ENCODE results near the gene ARL6IP4. TPM values are rescaled to one million over a fixed set of nuclear protein-coding genes. Genes with fewer than 3 reads are reported as not detected.

The ARL6IP4 gene
- total and polyA plus RNA-seq, 7 experiments from 2014 or later = 137 to 295 (median 186) TPM

GRCh38 chr12:122969676-122970075 lies 10.8 kb upstream of the ARL6IP4 start:
- no peak for ATAC-seq
- intact Hi-C loops (cut with micrococcal nuclease) = loop anchor here (5.0 to 10.0 kb wide), 5 partner anchors 745 to 1598 kb away; partner anchors contain the start of genes CCDC92 (in 1 of the 2), DIABLO (in 1 of the 2), KDM2B (in 1 of the 2) and NCOR2 (in 1 of the 2)
- H3K9me3 ChIP-seq (ENCODE audit: control insufficient read depth in 2 of 3, low read length in 3 of 3) = no peaks in the 10 kb centered on the region
- H3K27me3 Mint-ChIP-seq = peaks cover 0 to 3% (median 0%) of the 10 kb centered on the region in 5 donors
- peaks cover 0 to under 1% (median 0%) of the 10 kb centered on the region in 3 experiments for H3K36me3 ChIP-seq (ENCODE audit: control insufficient read depth in 2 of 3, insufficient read depth in 3 of 3, low read length in 3 of 3)
- H3K9me3 Mint-ChIP-seq = peaks cover 0 to 2% (median 0%) of the 10 kb centered on the region in 11 donors
- no peak overlapping the region for H3K27ac ChIP-seq (ENCODE audit: low read depth, low read length)
- CTCF ChIA-PET = interaction anchor here (1.2 kb wide), 1 partner anchor 17 kb away, joined by 3 read pairs; no protein-coding TSS in a partner anchor
- no peak overlapping the region for H3K4me3 ChIP-seq (ENCODE audit: low read length)
- POLR2A ChIA-PET = no interaction called here
- H3K27me3 ChIP-seq (ENCODE audit: control insufficient read depth in 2 of 2, insufficient read depth in 2 of 2, low read length in 2 of 2) = no peaks in the 10 kb centered on the region
- H3K4me3 Mint-ChIP-seq = no peak overlapping the region
- no peak for DNase-seq
- no peak overlapping the region for H3K27ac Mint-ChIP-seq
- H3K36me3 Mint-ChIP-seq = no peaks in the 10 kb centered on the region
- peaks cover 10 to 21% of the 10 kb centered on the region in 2 donors for H3K4me1 ChIP-seq (ENCODE audit: control insufficient read depth in 2 of 2, insufficient read depth in 2 of 2, low read length in 2 of 2)
- H3K4me1 Mint-ChIP-seq = peaks cover 5 to 25% (median 18%) of the 10 kb centered on the region in 7 donors

DNA sequence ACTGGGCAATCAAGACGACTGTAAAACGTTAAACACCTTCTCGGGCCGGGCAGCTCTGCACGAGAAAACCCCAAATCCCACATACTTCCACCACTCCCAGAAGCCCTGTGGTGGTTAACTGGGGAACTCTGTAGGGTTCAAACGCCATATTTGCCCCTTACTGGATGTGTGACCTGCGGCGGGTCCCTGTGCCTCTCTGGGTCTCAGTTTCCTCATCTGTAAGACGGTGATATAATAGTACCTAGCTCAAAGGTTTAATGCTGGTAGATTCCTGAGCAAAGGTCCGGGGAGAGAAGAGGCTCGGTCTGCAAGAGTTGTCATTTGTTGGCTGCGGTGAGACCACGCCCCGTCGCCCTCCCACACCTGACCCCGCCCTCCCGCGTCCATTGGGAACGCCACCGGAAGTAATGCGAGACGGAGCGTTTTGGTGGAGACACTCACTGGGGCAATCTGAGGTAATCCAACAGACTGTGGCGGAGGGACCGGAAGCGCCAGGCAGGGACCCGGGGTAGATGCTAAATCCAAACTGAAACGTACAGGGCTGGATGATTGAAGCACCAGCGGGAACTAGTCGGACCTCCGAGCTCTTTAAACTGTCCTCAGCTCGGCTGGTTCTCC lies 6.1 kb upstream of the ARL6IP4 start:
- Histone ChIP-seq H3K4me3 (ENCODE audit: low read length) (peak overlapping the region; percentile 100), H3K36me3 (ENCODE audit: control insufficient read depth in 2 of 3, insufficient read depth in 3 of 3, low read length in 3 of 3) (peaks cover 0 to 14% (median 0%) of the 10 kb centered on the region in 3 experiments)
- H3K9me3 Mint-ChIP-seq = no peaks in the 10 kb centered on the region

DNA sequence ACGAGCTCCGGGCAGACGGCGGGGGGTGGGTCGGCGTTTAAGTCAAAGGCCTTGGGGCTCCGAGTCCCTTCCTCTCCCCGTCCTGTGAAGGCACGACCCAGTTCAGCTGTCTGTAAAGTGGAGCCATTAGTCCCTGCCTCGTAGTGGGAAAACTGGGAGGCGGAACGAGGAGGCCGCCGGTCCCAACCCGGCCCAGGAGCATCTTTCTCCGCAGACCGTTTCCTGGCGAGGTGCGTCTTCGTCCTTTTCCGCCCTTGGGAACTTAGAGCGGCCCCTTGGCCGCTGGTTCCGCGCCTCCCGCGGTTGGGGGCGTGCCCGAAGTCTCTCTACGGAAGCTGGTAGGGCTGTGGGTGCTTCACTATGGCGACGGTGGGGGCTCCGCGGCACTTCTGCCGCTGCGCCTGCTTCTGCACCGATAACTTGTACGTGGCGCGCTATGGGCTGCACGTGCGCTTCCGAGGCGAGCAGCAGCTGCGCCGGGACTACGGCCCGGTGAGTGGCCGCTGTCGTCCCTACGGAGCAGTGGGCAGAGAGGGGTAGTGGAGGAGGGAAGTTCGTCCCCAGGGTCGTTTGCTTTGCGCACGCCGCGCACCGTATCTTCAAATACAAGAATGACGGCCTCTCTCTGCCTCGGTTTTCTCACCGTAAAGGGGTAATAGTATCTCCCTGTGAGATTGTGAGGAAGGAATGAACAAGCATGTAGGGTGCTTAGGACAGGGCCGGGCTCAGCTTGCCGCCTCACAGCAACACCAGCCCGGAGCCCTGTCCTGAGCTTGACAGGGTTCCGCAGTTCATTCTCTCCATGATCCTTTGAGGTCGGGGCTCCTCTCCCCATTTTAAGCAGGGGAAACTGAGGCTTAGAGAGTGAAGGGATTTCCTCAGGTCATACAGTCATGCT lies 5.3 kb upstream of the ARL6IP4 start, which contains the start of gene OGFOD2:
OGFOD2 (plus strand) TSS at position 353 of the 898 bp plus-strand sequence; CDS start at position 361, 8 bp downstream.
- intact Hi-C loops (cut with micrococcal nuclease) = loop anchor here (1.0 to 10.0 kb wide), 22 partner anchors 9 to 1390 kb away; partner anchors contain the start of genes ABCB9 (in 2 of the 2), DDX55 (in 2 of the 2), DIABLO (in 2 of the 2) and MPHOSPH9 (in 2 of the 2)
- Histone ChIP-seq H3K4me3 (ENCODE audit: low read length) (peak within 1 kb of the TSS; percentile 100), H3K27me3 (ENCODE audit: control insufficient read depth in 2 of 2, insufficient read depth in 2 of 2, low read length in 2 of 2) (no peaks in the 10 kb centered on the region), H3K4me1 (ENCODE audit: control insufficient read depth in 2 of 2, insufficient read depth in 2 of 2, low read length in 2 of 2) (peaks cover 23 to 28% of the 10 kb centered on the region in 2 donors), H3K9me3 (ENCODE audit: control insufficient read depth in 2 of 3, low read length in 3 of 3) (no peaks in the 10 kb centered on the region), H3K36me3 (ENCODE audit: control insufficient read depth in 2 of 3, insufficient read depth in 3 of 3, low read length in 3 of 3) (peaks cover 0 to 16% (median 0%) of the 10 kb centered on the region in 3 experiments), H3K27ac (ENCODE audit: low read depth, low read length) (peak within 1 kb of the TSS; percentile 98)
- peaks cover 0 to 2% (median 0%) of the 10 kb centered on the region in 5 donors for H3K36me3 Mint-ChIP-seq
- H3K9me3 Mint-ChIP-seq = no peaks in the 10 kb centered on the region
- ChIA-PET CTCF (interaction anchor here (1.4 kb wide), 1 partner anchor 80 kb away, joined by 4 read pairs; no protein-coding TSS in a partner anchor), POLR2A (interaction anchor here (0.5 to 3.5 kb wide), 22 partner anchors 9 to 657 kb away, joined by 3 to 34 read pairs (median 5); partner anchors contain the start of genes ABCB9, CCDC62, HIP1R and MPHOSPH9)
- peak within 1 kb of the TSS; percentile 99 to 100 (median 99) for H3K27ac Mint-ChIP-seq
- peaks cover 0 to 3% (median 0%) of the 10 kb centered on the region in 5 donors for H3K27me3 Mint-ChIP-seq
- DNase-seq (peak; percentile 80 to 93 (median 92)), ATAC-seq (peak; percentile 92)
- H3K4me1 Mint-ChIP-seq = peaks cover 19 to 46% (median 31%) of the 10 kb centered on the region in 7 donors
- peak within 1 kb of the TSS; percentile 92 to 99 (median 97) for H3K4me3 Mint-ChIP-seq

More for the DNA sequence above, 6.1 kb upstream of the ARL6IP4 start:
- POLR2A ChIA-PET = interaction anchor here (0.5 to 3.5 kb wide), 21 partner anchors 8 to 658 kb away, joined by 3 to 34 read pairs (median 5); partner anchors contain the start of genes ABCB9, CCDC62, HIP1R and MPHOSPH9
- no peaks in the 10 kb centered on the region for H3K36me3 Mint-ChIP-seq
- peaks cover 17 to 39% (median 30%) of the 10 kb centered on the region in 7 donors for H3K4me1 Mint-ChIP-seq
- peak; percentile 92 to 98 (median 98) for DNase-seq
- peaks cover 18 to 23% of the 10 kb centered on the region in 2 donors for H3K4me1 ChIP-seq (ENCODE audit: control insufficient read depth in 2 of 2, insufficient read depth in 2 of 2, low read length in 2 of 2)
- intact Hi-C loops (cut with micrococcal nuclease) = loop anchor here (1.0 to 10.0 kb wide), 20 partner anchors 8 to 1390 kb away; partner anchors contain the start of genes ABCB9 (in 2 of the 2), DDX55 (in 2 of the 2), DIABLO (in 2 of the 2) and CCDC62 (in 1 of the 2)
- H3K27ac Mint-ChIP-seq = peak overlapping the region; percentile 99 to 100 (median 99)
- H3K27ac ChIP-seq (ENCODE audit: low read depth, low read length) = peak overlapping the region; percentile 98
- peaks cover 0 to 3% (median 0%) of the 10 kb centered on the region in 5 donors for H3K27me3 Mint-ChIP-seq
- H3K9me3 ChIP-seq (ENCODE audit: control insufficient read depth in 2 of 3, low read length in 3 of 3) = no peaks in the 10 kb centered on the region
- CTCF ChIA-PET = interaction anchor here (1.4 kb wide), 1 partner anchor 79 kb away, joined by 4 read pairs; no protein-coding TSS in a partner anchor
- ATAC-seq = peak; percentile 92
- peak overlapping the region; percentile 92 to 99 (median 97) for H3K4me3 Mint-ChIP-seq
- H3K27me3 ChIP-seq (ENCODE audit: control insufficient read depth in 2 of 2, insufficient read depth in 2 of 2, low read length in 2 of 2) = no peaks in the 10 kb centered on the region

- Histone ChIP-seq H3K4me1 (ENCODE audit: control insufficient read depth in 2 of 2, insufficient read depth in 2 of 2, low read length in 2 of 2) (peaks cover 23 to 28% of the 10 kb centered on the region in 2 donors), H3K27ac (ENCODE audit: low read depth, low read length) (peak overlapping the region; percentile 98), H3K27me3 (ENCODE audit: control insufficient read depth in 2 of 2, insufficient read depth in 2 of 2, low read length in 2 of 2) (no peaks in the 10 kb centered on the region), H3K9me3 (ENCODE audit: control insufficient read depth in 2 of 3, low read length in 3 of 3) (no peaks in the 10 kb centered on the region), H3K4me3 (ENCODE audit: low read length) (peak overlapping the region; percentile 100), H3K36me3 (ENCODE audit: control insufficient read depth in 2 of 3, insufficient read depth in 3 of 3, low read length in 3 of 3) (peaks cover 0 to 22% (median 0%) of the 10 kb centered on the region in 3 experiments)
- H3K36me3 Mint-ChIP-seq = peaks cover 0 to 2% (median 0%) of the 10 kb centered on the region in 5 donors
- ATAC-seq = no peak
- POLR2A ChIA-PET = interaction anchor here (0.5 to 3.5 kb wide), 14 partner anchors 8 to 475 kb away, joined by 3 to 34 read pairs (median 6); partner anchors contain the start of genes ABCB9, MPHOSPH9, MTRFR and VPS37B
- H3K27ac Mint-ChIP-seq = peak overlapping the region; percentile 99 to 100 (median 99)
- DNase-seq = peak in 1 of 9 donors; percentile 7
- CTCF ChIA-PET = interaction anchor here (0.5 to 1.4 kb wide), 2 partner anchors 81 to 214 kb away, joined by 3 to 4 read pairs; no protein-coding TSS in a partner anchor
- H3K4me1 Mint-ChIP-seq = peaks cover 19 to 46% (median 31%) of the 10 kb centered on the region in 7 donors
- H3K4me3 Mint-ChIP-seq = peak overlapping the region; percentile 92 to 99 (median 97)
- peaks cover 0 to 3% (median 0%) of the 10 kb centered on the region in 5 donors for H3K27me3 Mint-ChIP-seq
- intact Hi-C loops (cut with micrococcal nuclease) = loop anchor here (1.0 to 10.0 kb wide), 14 partner anchors 75 to 1391 kb away; partner anchors contain the start of genes DIABLO (in 2 of the 2), CCDC62 (in 1 of the 2), CCDC92 (in 1 of the 2) and DDX55 (in 1 of the 2)
- H3K9me3 Mint-ChIP-seq = no peaks in the 10 kb centered on the region
Measured at GRCh38 chr12:122975790-122976647, 4.5 kb upstream of the ARL6IP4 start.

GRCh38 chr12:122976648-122976975 lies 3.9 kb upstream of the ARL6IP4 start:
- CTCF ChIA-PET = no interaction called here
- H3K27ac Mint-ChIP-seq = peak overlapping the region in 3 of 9 donors; percentile 51 to 100 (median 84)
- ATAC-seq (no peak), DNase-seq (no peak)
- Histone ChIP-seq H3K27me3 (ENCODE audit: control insufficient read depth in 2 of 2, insufficient read depth in 2 of 2, low read length in 2 of 2) (no peaks in the 10 kb centered on the region), H3K4me1 (ENCODE audit: control insufficient read depth in 2 of 2, insufficient read depth in 2 of 2, low read length in 2 of 2) (peaks cover 28 to 33% of the 10 kb centered on the region in 2 donors), H3K9me3 (ENCODE audit: control insufficient read depth in 2 of 3, low read length in 3 of 3) (no peaks in the 10 kb centered on the region), H3K4me3 (ENCODE audit: low read length) (peak overlapping the region; percentile 100), H3K36me3 (ENCODE audit: control insufficient read depth in 2 of 3, insufficient read depth in 3 of 3, low read length in 3 of 3) (peaks cover 0 to 24% (median 0%) of the 10 kb centered on the region in 3 experiments), H3K27ac (ENCODE audit: low read depth, low read length) (peak overlapping the region; percentile 98)
- H3K9me3 Mint-ChIP-seq = peaks cover 0 to under 1% (median 0%) of the 10 kb centered on the region in 11 donors
- peaks cover 0 to 3% (median 0%) of the 10 kb centered on the region in 5 donors for H3K27me3 Mint-ChIP-seq
- H3K4me1 Mint-ChIP-seq = peaks cover 19 to 48% (median 33%) of the 10 kb centered on the region in 7 donors
- intact Hi-C loops (cut with micrococcal nuclease) = loop anchor here (5.0 to 10.0 kb wide), 5 partner anchors 606 to 1392 kb away; partner anchors contain the start of genes CCDC92 (in 1 of the 2), DIABLO (in 1 of the 2), KDM2B (in 1 of the 2) and TCTN2 (in 1 of the 2)
- peaks cover 0 to 4% (median 0%) of the 10 kb centered on the region in 5 donors for H3K36me3 Mint-ChIP-seq
- POLR2A ChIA-PET = interaction anchor here (0.9 to 3.5 kb wide), 5 partner anchors 11 to 475 kb away, joined by 3 to 34 read pairs (median 8); partner anchors contain the start of genes ABCB9, MPHOSPH9 and MTRFR
- peak overlapping the region; percentile 92 to 99 (median 97) for H3K4me3 Mint-ChIP-seq

All from naive thymus-derived CD4-positive, alpha-beta T cell (primary cell).